HL-60 (cell line): ENCODE data around the gene PIP5K1B.

Source experiments
- DNase-seq, 2 experiments: peaks; one replicate each; pipeline ENCODE4 v3.0.0-alpha.2; 2010 to 2020; ENCODE audit warnings: low read depth in 1 of 2, low spot score in 1 of 2
- H3K27ac ChIP-seq: fragments of 250-450 bp; sonication (Bioruptor Pico); replicated peaks from 2 replicates; pipeline ENCODE4 v1.5.1; 2020; ENCODE audit warnings: mild to moderate bottlenecking, moderate library complexity
- H3K27me3 ChIP-seq: fragments of 250-450 bp; sonication (Bioruptor Pico); 2 replicates; pipeline ENCODE4 v1.5.1; 2021; ENCODE audit warnings: mild to moderate bottlenecking, moderate library complexity; ENCODE audit not compliant: insufficient read depth, poor library complexity, severe bottlenecking
- H3K4me3 ChIP-seq: replicated peaks from 2 replicates; pipeline ENCODE4 v1.5.1; 2011; ENCODE audit warnings: mild to moderate bottlenecking, control low read depth, low read length; ENCODE audit not compliant: insufficient read depth
- CTCF ChIP-seq: IDR thresholded peaks from one replicate; pipeline ENCODE4 v1.5.1; 2011; ENCODE audit warnings: low read length, control low read depth, inconsistent platforms; ENCODE audit not compliant: insufficient read depth
- GABPA ChIP-seq: IDR thresholded peaks from 2 replicates; pipeline ENCODE4 v1.6.1; 2012; ENCODE audit warnings: low read depth
- POLR2AphosphoS5 ChIP-seq: IDR thresholded peaks from 2 replicates; pipeline ENCODE4 v1.6.1; 2012; ENCODE audit warnings: low read depth
- SPI1 ChIP-seq: IDR thresholded peaks from 2 replicates; pipeline ENCODE4 v1.6.1; 2012; ENCODE audit warnings: low read depth, mild to moderate bottlenecking, borderline replicate concordance
- TF ChIP-seq, protein P1 (sequence below): IDR thresholded peaks from 2 replicates; pipeline ENCODE4 v1.6.1; 2012; ENCODE audit warnings: low read depth; ENCODE audit not compliant: insufficient replicate concordance

The PIP5K1B gene

GRCh38 chr9:68804911-68805889, 100.2 kb downstream of the PIP5K1B start:
- TF ChIP-seq SPI1 (no peak), POLR2AphosphoS5 (no peak), CTCF (no peak), GABPA (no peak)
- TF ChIP-seq, protein P1, sequence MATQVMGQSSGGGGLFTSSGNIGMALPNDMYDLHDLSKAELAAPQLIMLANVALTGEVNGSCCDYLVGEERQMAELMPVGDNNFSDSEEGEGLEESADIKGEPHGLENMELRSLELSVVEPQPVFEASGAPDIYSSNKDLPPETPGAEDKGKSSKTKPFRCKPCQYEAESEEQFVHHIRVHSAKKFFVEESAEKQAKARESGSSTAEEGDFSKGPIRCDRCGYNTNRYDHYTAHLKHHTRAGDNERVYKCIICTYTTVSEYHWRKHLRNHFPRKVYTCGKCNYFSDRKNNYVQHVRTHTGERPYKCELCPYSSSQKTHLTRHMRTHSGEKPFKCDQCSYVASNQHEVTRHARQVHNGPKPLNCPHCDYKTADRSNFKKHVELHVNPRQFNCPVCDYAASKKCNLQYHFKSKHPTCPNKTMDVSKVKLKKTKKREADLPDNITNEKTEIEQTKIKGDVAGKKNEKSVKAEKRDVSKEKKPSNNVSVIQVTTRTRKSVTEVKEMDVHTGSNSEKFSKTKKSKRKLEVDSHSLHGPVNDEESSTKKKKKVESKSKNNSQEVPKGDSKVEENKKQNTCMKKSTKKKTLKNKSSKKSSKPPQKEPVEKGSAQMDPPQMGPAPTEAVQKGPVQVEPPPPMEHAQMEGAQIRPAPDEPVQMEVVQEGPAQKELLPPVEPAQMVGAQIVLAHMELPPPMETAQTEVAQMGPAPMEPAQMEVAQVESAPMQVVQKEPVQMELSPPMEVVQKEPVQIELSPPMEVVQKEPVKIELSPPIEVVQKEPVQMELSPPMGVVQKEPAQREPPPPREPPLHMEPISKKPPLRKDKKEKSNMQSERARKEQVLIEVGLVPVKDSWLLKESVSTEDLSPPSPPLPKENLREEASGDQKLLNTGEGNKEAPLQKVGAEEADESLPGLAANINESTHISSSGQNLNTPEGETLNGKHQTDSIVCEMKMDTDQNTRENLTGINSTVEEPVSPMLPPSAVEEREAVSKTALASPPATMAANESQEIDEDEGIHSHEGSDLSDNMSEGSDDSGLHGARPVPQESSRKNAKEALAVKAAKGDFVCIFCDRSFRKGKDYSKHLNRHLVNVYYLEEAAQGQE: no peak
- H3K27ac ChIP-seq: no peak overlapping the region
- H3K4me3 ChIP-seq: no peak overlapping the region
- no peaks in the 10 kb centered on the region for H3K27me3 ChIP-seq
- DNase-seq: no peak

GRCh38 chr9:68805890-68806517, 101.0 kb downstream of the PIP5K1B start:
- no peak overlapping the region for H3K27ac ChIP-seq
- TF ChIP-seq, protein P1: no peak
- no peak for TF ChIP-seq SPI1
- TF ChIP-seq CTCF: no peak
- no peak for TF ChIP-seq POLR2AphosphoS5
- TF ChIP-seq GABPA: no peak
- no peak overlapping the region for H3K4me3 ChIP-seq
- H3K27me3 ChIP-seq: no peaks in the 10 kb centered on the region
- no peak for DNase-seq

- DNase-seq: no peak
- Histone ChIP-seq H3K27me3 (no peaks in the 10 kb centered on the region), H3K4me3 (no peak overlapping the region), H3K27ac (no peak overlapping the region)
- TF ChIP-seq CTCF (no peak), GABPA (no peak), POLR2AphosphoS5 (no peak), SPI1 (no peak)
- TF ChIP-seq, protein P1: no peak
Observed at GRCh38 chr9:68808338-68808890, 103.4 kb downstream of the PIP5K1B start.
